Left cardiac atrium (tissue), 4 donors: ENCODE results near the gene MFF. TPM values are rescaled to one million over a fixed set of nuclear protein-coding genes. Genes with fewer than 3 reads are reported as not detected.

Experiments used
- ATAC-seq, 2 donors: fragments of 200-7000 bp; cut with Tn5 transposase; one replicate each; pipeline ENCODE4 v1.9.1; 2020; ENCODE audit warnings: mild to moderate bottlenecking in 2 of 2, moderate library complexity in 2 of 2
- DNase-seq: peaks from one replicate; pipeline ENCODE4 v3.0.0-alpha.2; 2020
- intact Hi-C, 2 donors: fragments of 100-400 bp; cut with DNase I; formaldehyde crosslinking; loops; one replicate each; pipeline versions ENCODE4 v1.14.1 to v1.15.1; 2022 to 2023
- total RNA-seq, 2 donors: library from RNA; stranded (reverse); fragmentation: NEBNext Ultra II Directional; extraction: Animal tissue kit (Norgen Biotek cat#: 25700); gene quantifications; one replicate each; pipeline ENCODE4 v1.2.1, GENCODE V29; 2021
- donor health status: DM: no; HTN: yes; CAD: no.
- donor health status: DM: no; HTN: yes; CAD: no; lungs with severe emphysema.
- donor health status: DM: yes; HTN: yes; CAD: no.
- donor health status: Dilated cardiomyopathy.

The MFF gene
- total RNA-seq, 2 donors from 2014 or later = 69.9 to 70.2 TPM

DNA sequence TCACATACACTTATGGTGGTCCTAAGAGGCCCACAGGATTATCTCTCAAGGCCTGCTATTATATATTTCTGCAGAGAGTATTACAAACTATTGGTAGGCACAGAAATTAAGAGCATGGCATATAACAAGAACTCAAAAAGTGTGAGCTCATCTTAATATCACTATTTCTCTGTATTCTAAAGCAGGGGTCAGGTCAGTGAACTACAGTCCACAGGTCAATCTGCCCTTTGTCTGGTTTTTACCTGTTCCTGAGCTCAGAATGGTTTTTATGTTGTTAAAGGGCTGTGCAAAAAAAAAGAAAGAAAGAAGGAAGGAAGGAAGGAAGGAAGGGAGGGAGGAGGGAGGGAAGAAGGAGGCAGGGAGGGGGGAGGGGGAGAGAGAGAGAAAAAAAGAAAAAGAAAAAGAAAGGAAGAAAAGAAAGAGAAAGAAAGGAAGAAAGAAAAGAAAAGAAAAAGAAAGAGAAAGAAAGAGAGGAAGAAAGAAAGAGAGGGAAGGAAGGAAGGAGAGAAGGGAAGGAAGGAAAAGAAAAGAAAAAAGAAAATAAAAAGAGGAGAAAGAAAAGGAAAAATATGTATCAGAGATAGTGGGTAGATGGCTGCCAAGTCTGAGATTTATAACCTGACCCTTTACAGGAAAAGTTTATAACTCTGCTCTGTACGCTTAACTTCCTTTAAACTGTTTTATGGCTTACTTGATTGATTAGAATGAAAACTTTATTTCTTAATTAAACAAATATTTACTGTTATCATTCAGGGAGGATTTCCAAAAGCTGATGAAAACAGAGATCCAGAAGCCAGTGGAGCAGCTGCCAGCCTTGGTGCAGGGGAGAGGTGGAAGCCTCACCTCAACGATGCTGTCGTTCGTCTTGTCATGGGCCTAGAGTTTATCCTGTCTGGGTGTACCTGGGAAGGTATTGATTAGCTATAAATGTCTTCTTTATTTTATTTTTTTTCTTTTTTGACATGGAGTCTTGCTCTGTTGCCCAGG is 73.9 kb downstream of the MFF start:
- ATAC-seq = no peak
- intact Hi-C loops = no loop called here
- DNase-seq = no peak

DNA sequence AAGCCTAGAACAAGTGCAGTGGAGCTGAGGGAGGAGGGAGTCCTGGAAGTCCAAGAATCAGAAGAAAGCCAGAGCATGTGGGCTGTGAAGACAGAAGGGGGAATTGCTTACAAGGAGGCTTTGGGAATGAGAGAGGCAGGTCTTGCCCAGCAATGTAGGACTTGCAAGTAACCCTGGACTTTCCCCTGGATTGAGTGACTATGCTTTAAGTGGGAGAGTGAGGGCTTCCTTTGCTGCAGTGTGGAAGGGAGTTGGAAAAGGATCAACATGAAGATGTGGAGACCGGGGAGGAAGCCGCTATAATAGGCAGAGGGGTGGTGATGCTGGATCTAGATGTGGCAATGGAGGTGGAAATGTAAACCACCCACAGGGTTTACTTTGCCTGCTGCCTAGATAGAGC is 76.5 kb downstream of the MFF start:
- ATAC-seq = no peak
- no peak for DNase-seq
- intact Hi-C loops = loop anchor here in 1 of 2 donors (10.0 kb wide), 1 partner anchor 73 kb away; the partner anchor contains the start of gene AGFG1

DNA sequence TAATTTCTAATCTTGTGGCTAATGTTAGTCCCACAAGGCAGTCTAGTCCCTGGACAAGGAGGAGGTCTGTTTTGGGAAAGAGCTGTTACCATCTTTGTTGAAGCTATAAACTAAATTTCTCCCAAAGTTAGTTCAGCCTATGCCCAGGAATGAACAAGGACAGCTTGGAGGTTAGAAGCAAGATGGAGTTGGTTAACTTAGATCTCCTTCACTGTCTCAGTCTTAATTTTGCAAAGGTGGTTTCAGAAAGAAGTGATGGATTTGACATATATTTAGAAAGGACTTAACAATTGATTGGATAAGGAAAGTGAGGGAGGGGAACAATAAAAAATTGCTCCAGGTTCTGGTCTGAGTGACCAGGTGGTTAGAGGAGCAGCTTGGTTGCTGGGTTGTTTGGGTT is 77.3 kb downstream of the MFF start:
- intact Hi-C loops = loop anchor here in 1 of 2 donors (10.0 kb wide), 1 partner anchor 72 kb away; the partner anchor contains the start of gene AGFG1
- no peak for ATAC-seq

DNA sequence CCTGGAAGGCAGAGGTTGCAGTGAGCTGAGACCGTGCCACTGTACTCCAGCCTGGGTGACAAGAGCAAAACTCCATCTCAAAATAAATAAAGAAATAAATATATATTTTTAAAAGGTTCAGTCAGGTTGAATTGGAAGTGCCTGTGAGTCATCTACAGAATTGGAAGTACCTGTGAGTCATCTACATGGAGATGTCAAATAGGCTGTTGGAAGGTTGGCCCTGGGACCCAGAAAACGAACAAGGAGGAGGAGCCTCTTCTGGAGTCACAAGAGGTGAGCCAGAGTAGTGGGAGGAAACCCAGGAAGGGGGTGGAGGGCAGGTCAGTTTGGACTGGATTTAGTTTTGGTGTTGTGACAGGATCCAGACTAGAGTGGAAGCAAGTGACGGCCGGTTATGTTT is 77.9 kb downstream of the MFF start:
- DNase-seq = no peak
- intact Hi-C loops = loop anchor here in 1 of 2 donors (10.0 kb wide), 1 partner anchor 72 kb away; the partner anchor contains the start of gene AGFG1
- ATAC-seq = no peak

More for the DNA sequence above, 77.3 kb downstream of the MFF start:
- no peak for DNase-seq

DNA sequence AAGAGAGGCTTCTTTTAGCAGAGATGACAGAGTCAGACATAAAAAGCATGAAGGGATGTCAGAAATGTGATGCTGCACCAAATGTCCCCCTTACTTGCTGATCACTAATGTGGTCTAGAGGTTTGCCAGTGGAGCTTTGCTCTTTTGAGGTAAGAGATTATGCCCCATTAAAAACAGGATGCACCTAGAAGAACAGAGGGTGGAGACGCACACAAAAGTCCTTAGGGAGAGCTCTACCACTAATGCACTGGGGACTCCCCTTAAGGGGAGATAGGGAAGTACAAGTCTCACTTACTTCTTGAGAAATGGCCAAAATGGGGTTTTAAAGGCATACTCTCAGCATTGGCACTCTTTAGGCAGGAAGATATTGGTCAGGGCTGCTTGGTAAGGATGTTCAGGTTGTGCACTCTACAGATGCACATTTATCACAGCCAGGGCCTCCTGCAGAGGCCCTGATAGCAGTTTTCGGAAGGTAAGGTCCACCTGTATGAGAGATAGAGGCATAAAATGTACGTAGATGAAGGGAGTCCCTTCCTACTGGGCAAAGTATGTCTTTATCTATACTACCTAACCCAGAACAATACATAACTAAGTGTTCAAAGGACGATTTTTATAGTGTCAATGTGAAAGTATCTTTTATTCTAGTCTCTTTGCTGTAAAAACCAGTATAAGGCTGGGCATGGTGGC is 79.7 kb downstream of the MFF start:
- ATAC-seq (no peak), DNase-seq (no peak)
- intact Hi-C loops = loop anchor here (5.0 to 10.0 kb wide), 2 partner anchors 70 to 363 kb away; partner anchors contain the start of gene AGFG1 (in 1 of the 2)

DNA sequence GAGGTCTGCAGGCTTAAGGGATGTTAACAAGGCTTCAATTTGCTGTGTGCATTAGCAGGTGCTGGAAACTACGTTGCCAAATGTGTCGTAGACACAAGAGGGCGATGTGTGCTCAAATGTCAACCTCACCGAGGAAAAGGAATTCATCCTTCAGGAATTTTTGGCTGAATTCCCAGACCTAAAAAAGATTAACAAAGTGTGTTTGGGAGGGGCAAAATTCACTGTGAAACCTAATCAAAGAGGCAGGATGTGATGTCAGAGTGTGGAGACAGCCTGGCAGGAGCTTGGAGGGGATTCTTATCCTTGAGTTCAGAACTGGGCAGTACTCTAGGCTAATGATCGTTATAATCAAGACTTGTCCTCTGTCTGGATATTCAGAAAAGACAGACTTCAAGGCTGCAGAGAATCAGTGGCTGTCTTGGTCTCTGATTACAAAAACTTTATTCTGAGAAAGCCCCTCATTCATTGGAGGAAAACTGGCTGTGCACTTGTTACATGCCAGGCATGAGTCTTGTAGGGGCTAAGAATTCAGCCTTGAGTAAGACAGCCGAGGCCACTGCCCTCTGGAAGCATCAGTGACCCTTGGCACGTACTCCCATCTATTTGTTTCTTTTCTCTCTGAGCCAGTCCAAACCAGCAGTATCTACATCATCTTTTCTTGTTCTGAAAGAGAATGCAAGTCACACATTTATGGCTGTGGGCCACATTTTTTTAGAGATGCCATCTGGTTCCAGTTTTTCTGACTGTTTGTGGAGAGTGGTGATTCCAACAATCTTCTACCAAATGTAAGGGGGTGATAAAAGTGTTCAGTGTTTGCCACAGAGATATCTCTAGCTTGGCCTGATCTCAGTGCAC is 81.4 kb downstream of the MFF start:
- ATAC-seq (peak; percentile 88 to 90), DNase-seq (peak; percentile 54)
- intact Hi-C loops = loop anchor here (2.0 to 10.0 kb wide), 3 partner anchors 68 to 361 kb away; partner anchors contain the start of gene AGFG1 (in 1 of the 2)

Other genes with a start within 250 kb of the MFF start
- gene COL4A4, start 161.0 kb upstream of the MFF start, total RNA-seq = 10 to 100 TPM; 17.2 to 18.7 TPM
- 10 to 100 TPM in 1 of 2 donors, 1 to 10 TPM in 1; 6.1 to 13.0 TPM for gene COL4A3, start 160.6 kb upstream of the MFF start, total RNA-seq
- not detected for gene TM4SF20, start 54.1 kb downstream of the MFF start, total RNA-seq
- gene SCYGR1, start 62.7 kb downstream of the MFF start, total RNA-seq = not detected
- 10 to 100 TPM; 61.4 to 78.2 TPM for gene AGFG1, start 146.9 kb downstream of the MFF start, total RNA-seq